Ovary (tissue), 9 donors: ENCODE data around the gene HJURP. TPM values are rescaled to one million over a fixed set of nuclear protein-coding genes. Genes with fewer than 3 reads are reported as not detected.

Source experiments
- DNase-seq, 5 donors: peaks; one replicate each; pipeline ENCODE4 v3.0.0-alpha.2; 2019 to 2020
- H3K27ac ChIP-seq, 2 donors: fragments of 200-600 bp; one replicate each; pipeline versions ENCODE4 v1.5.1 to v1.8.0; 2019 to 2022
- H3K27me3 ChIP-seq: fragments of 200-600 bp; one replicate; pipeline ENCODE4 v1.8.0; 2022
- H3K36me3 ChIP-seq: fragments of 200-600 bp; sonication (generic); one replicate; pipeline ENCODE4 v1.5.1; 2019
- H3K4me1 ChIP-seq: one replicate; pipeline ENCODE4 v1.8.1; 2013; ENCODE audit warnings: mild to moderate bottlenecking, moderate library complexity; ENCODE audit not compliant: insufficient read depth
- H3K4me3 ChIP-seq: fragments of 200-600 bp; sonication (generic); one replicate; pipeline ENCODE4 v1.5.1; 2017
- H3K9me3 ChIP-seq, 2 donors: fragments of 200-600 bp in 1 of 2; sonication (generic) in 1 of 2; one replicate each; pipeline versions ENCODE4 v1.5.1 to v1.8.1; 2013 to 2019; ENCODE audit warnings: mild to moderate bottlenecking in 1 of 2, moderate library complexity in 1 of 2
- EP300 ChIP-seq: sonication (generic); formaldehyde crosslinking; IDR thresholded peaks from one replicate; pipeline ENCODE4 v1.6.1; 2017; ENCODE audit warnings: antibody characterized with exemption
- POLR2A ChIP-seq: fragments of 450-650 bp; IDR thresholded peaks from one replicate; pipeline ENCODE4 v1.6.1; 2017; ENCODE audit warnings: antibody characterized with exemption, mild to moderate bottlenecking, moderate library complexity
- WGBS, 3 donors: extraction: QIAGEN DNeasy Blood & Tissue Kit in 1 of 3; methylation state at CpG; one replicate each; pipeline versions ENCODE4 v1.1.5 to v1.1.7; 2013 to 2017; 5-methylcytosine and 5-hydroxymethylcytosine counted together
- intact Hi-C, 4 donors: fragments of 100-400 bp; cut with DNase I; formaldehyde crosslinking; loops; one replicate each; pipeline versions ENCODE4 v1.11.0 to v1.15.1; 2022 to 2023
- polyA plus RNA-seq, 2 donors: library from polyadenylated mRNA; stranded (reverse); fragments of 200-250 nt in 1 of 2; fragments of 350-450 nt in 1 of 2; fragmentation: Illumina TruSeq in 1 of 2; extraction: RNeasy Lipid Tissue Mini Kit (QIAGEN cat#74804) in 1 of 2; gene quantifications; one replicate each; pipeline ENCODE4 v1.2.3, GENCODE V29; 2013 to 2014
- total RNA-seq, 7 donors: library from RNA; depleted of rRNA in 2 of 7; stranded (reverse); fragments of >200 nt in 2 of 7; fragmentation: NEBNext Ultra II Directional in 3 of 7; extraction: Animal tissue kit (Norgen Biotek cat#: 25700) in 3 of 7; gene quantifications; one replicate each; pipeline versions ENCODE4 v1.1.0 to v1.2.4, GENCODE V29; 2016 to 2023
- TF ChIP-seq, protein P1 (sequence below), 3 donors: fragments of 450-650 bp in 2 of 3; fragments of 200-600 bp in 1 of 3; IDR thresholded peaks; one replicate each; pipeline versions ENCODE4 v1.5.1 to v1.8.0; 2016 to 2022; ENCODE audit warnings: antibody characterized with exemption in 3 of 3, mild to moderate bottlenecking in 1 of 3
- donor health status: DM: no; HTN: no; CAD: no; lungs with moderate emphysema.
- donor health status: DM: no; HTN: no; CAD: no.
- donor health status: Bipolar disorder and iron deficiency.
- donor health status: DM: yes; HTN: yes; CAD: no.
- donor health status: DM: no; HTN: no; CAD: no.
- donor health status: DM: yes; HTN: yes; CAD: no.

The HJURP gene
- total and polyA plus RNA-seq, 9 donors, result 0.07 to 1.5 (median 0.94) TPM; not detected in 4

GRCh38 chr2:233791151-233791882, 63.0 kb downstream of the HJURP start:
- no peak overlapping the region for H3K4me3 ChIP-seq
- no peaks in the 10 kb centered on the region for H3K9me3 ChIP-seq
- 70 to 77% (median 72%) methylated on average over 18 of the region's 18 CpGs for WGBS, 3 donors
- TF ChIP-seq EP300 (no peak), POLR2A (no peak)
- TF ChIP-seq, protein P1, sequence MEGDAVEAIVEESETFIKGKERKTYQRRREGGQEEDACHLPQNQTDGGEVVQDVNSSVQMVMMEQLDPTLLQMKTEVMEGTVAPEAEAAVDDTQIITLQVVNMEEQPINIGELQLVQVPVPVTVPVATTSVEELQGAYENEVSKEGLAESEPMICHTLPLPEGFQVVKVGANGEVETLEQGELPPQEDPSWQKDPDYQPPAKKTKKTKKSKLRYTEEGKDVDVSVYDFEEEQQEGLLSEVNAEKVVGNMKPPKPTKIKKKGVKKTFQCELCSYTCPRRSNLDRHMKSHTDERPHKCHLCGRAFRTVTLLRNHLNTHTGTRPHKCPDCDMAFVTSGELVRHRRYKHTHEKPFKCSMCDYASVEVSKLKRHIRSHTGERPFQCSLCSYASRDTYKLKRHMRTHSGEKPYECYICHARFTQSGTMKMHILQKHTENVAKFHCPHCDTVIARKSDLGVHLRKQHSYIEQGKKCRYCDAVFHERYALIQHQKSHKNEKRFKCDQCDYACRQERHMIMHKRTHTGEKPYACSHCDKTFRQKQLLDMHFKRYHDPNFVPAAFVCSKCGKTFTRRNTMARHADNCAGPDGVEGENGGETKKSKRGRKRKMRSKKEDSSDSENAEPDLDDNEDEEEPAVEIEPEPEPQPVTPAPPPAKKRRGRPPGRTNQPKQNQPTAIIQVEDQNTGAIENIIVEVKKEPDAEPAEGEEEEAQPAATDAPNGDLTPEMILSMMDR (IDR thresholded peaks at IDR 0.05), result no peak
- H3K27ac ChIP-seq, result no peak overlapping the region
- no peaks in the 10 kb centered on the region for H3K27me3 ChIP-seq
- H3K4me1 ChIP-seq, result no peaks in the 10 kb centered on the region
- intact Hi-C loops, result no loop called here
- no peaks in the 10 kb centered on the region for H3K36me3 ChIP-seq
- no peak for DNase-seq

DNA sequence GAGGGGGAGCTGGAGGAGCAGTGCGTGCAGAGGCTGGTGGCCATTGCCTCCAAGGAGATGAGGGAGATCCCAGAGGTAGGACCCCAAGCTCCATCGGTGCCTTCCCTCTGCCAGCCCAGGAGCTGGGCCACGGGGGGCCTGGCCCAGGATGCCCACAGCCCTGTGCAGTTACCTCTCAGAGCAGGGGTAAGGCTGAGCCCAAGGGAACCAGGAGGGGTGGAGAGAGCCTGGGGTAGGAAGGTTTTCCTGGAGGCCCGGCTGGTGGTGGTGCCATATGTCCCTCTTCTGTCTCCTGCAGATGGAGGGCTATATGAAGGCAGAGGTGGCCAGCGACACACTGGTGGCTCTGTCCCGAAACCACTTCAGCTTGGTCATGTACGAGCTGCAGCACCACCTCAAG, 64.8 kb downstream of the HJURP start:
- TF ChIP-seq EP300 (no peak), POLR2A (no peak)
- TF ChIP-seq, protein P1 (IDR thresholded peaks at IDR 0.05), result no peak
- Histone ChIP-seq H3K4me1 (no peaks in the 10 kb centered on the region), H3K36me3 (no peaks in the 10 kb centered on the region), H3K27ac (no peak overlapping the region), H3K27me3 (no peaks in the 10 kb centered on the region), H3K4me3 (no peak overlapping the region), H3K9me3 (no peaks in the 10 kb centered on the region)
- DNase-seq, result no peak
- 89 to 95% (median 92%) methylated on average over 7 of the region's 7 CpGs for WGBS, 3 donors
- intact Hi-C loops, result no loop called here

Other genes with a start within 250 kb of the HJURP start
- gene UGT1A8, start 236.9 kb downstream of the HJURP start, total RNA-seq, result not detected
- not detected for gene UGT1A8, start 236.9 kb downstream of the HJURP start, polyA plus RNA-seq
- gene UGT1A10, start 218.1 kb downstream of the HJURP start, total RNA-seq, result not detected
- gene UGT1A10, start 218.1 kb downstream of the HJURP start, polyA plus RNA-seq, result not detected
- under 1 TPM in 1 of 7 donors, not detected in 6; 0.36 TPM for gene UGT1A9, start 182.6 kb downstream of the HJURP start, total RNA-seq
- gene UGT1A9, start 182.6 kb downstream of the HJURP start, polyA plus RNA-seq, result not detected
- not detected for gene UGT1A7, start 172.6 kb downstream of the HJURP start, total RNA-seq
- not detected for gene UGT1A7, start 172.6 kb downstream of the HJURP start, polyA plus RNA-seq
- not detected for gene UGT1A6, start 161.6 kb downstream of the HJURP start, total RNA-seq
- gene UGT1A6, start 161.6 kb downstream of the HJURP start, polyA plus RNA-seq, result not detected
- gene UGT1A5, start 141.6 kb downstream of the HJURP start, total RNA-seq, result not detected
- not detected for gene UGT1A5, start 141.6 kb downstream of the HJURP start, polyA plus RNA-seq
- under 1 TPM in 2 of 7 donors, not detected in 5; 0.11 to 0.36 TPM for gene UGT1A4, start 135.8 kb downstream of the HJURP start, total RNA-seq
- gene UGT1A4, start 135.8 kb downstream of the HJURP start, polyA plus RNA-seq, result not detected
- gene UGT1A3, start 125.5 kb downstream of the HJURP start, total RNA-seq, result not detected
- not detected for gene UGT1A3, start 125.5 kb downstream of the HJURP start, polyA plus RNA-seq
- gene UGT1A1, start 94.3 kb downstream of the HJURP start, total RNA-seq, result under 1 TPM in 2 of 7 donors, not detected in 5; 0.13 to 0.15 TPM
- not detected for gene UGT1A1, start 94.3 kb downstream of the HJURP start, polyA plus RNA-seq
- not detected for gene MROH2A, start 76.2 kb downstream of the HJURP start, total RNA-seq
- gene MROH2A, start 76.2 kb downstream of the HJURP start, polyA plus RNA-seq, result not detected
- gene TRPM8, start 62.8 kb upstream of the HJURP start, total RNA-seq, result under 1 TPM in 1 of 7 donors, not detected in 6; 0.92 TPM
- gene TRPM8, start 62.8 kb upstream of the HJURP start, polyA plus RNA-seq, result not detected
- under 1 TPM in 1 of 7 donors, not detected in 6; 0.34 TPM for gene SPP2, start 196.2 kb upstream of the HJURP start, total RNA-seq
- not detected for gene SPP2, start 196.2 kb upstream of the HJURP start, polyA plus RNA-seq